A549 (cell line): Measurements from ENCODE around the gene OVOL2. TPM values are rescaled to one million over a fixed set of nuclear protein-coding genes. Genes with fewer than 3 reads are reported as not detected.

Experiments
- ATAC-seq, 2 experiments: fragments of 200-7000 bp in 1 of 2; fragments of >200 bp in 1 of 2; cut with Nextera tagmentation in 1 of 2; cut with Tn5 transposase in 1 of 2; 3 replicates each; pipeline versions ENCODE4 v1.8.0 to v1.9.1; 2018 to 2020; ENCODE audit warnings: mild to moderate bottlenecking in 1 of 2, moderate library complexity in 1 of 2
- CTCF ChIA-PET: fragments of 300-600 bp; sonication (Branson Sonifier 250); formaldehyde crosslinking; extraction: SDS; loops from one replicate; lab custom pipeline; 2021; ENCODE audit warnings: antibody characterized with exemption, inconsistent platforms; lab: Yijun Ruan, JAX
- POLR2A ChIA-PET: fragments of 350-600 bp; formaldehyde crosslinking; extraction: SDS; loops from one replicate; lab custom pipeline; 2021; ENCODE audit warnings: antibody characterized with exemption, inconsistent platforms; lab: Yijun Ruan, JAX
- DNase-seq, 2 experiments: peaks; one replicate each; pipeline versions ENCODE4 v3.0.0 to v3.0.0-alpha.2; 2011 to 2016; ENCODE audit warnings: low read depth in 1 of 2, low spot score in 1 of 2
- FAIRE-seq: peaks from 2 replicates; lab custom pipeline; 2011; peaks lifted over from hg19 to GRCh38; lab: Jason Lieb, UNC
- H3K27ac ChIP-seq, 2 experiments: fragments of >200 bp; sonication (Bioruptor Twin); formaldehyde crosslinking; 3 replicates each; pipeline ENCODE4 v1.5.1; 2016 to 2017
- H3K4me1 ChIP-seq: fragments of >200 bp; sonication (Bioruptor Twin); formaldehyde crosslinking; 3 replicates; pipeline ENCODE4 v1.6.1; 2016
- H3K4me2 ChIP-seq: fragments of >200 bp; sonication (Bioruptor Twin); formaldehyde crosslinking; 3 replicates; pipeline ENCODE4 v1.6.1; 2016
- H3K4me3 ChIP-seq: fragments of >200 bp; sonication (Bioruptor Twin); formaldehyde crosslinking; 3 replicates; pipeline ENCODE4 v1.5.1; 2016
- H3K9me3 ChIP-seq: fragments of >200 bp; sonication (Bioruptor Twin); formaldehyde crosslinking; 3 replicates; pipeline ENCODE4 v1.6.1; 2016
- CTCF ChIP-seq: fragments of >200 bp; sonication (Bioruptor Twin); formaldehyde crosslinking; IDR thresholded peaks from 3 replicates; pipeline ENCODE4 v1.5.1; 2016
- EHMT2 ChIP-seq: fragments of 200-600 bp; sonication (generic); IDR thresholded peaks from 2 replicates; pipeline ENCODE4 v1.6.1; 2016; ENCODE audit warnings: antibody characterized with exemption, low read depth, mild to moderate bottlenecking, moderate library complexity
- ELK1 ChIP-seq: fragments of 150-350 bp; IDR thresholded peaks from 2 replicates; pipeline ENCODE4 v1.6.1; 2014; ENCODE audit warnings: low read depth, mild to moderate bottlenecking, low read length
- FOSB ChIP-seq: fragments of 250-450 bp; sonication (Bioruptor Pico); IDR thresholded peaks from 2 replicates; pipeline ENCODE4 v1.5.0; 2020; ENCODE audit warnings: mild to moderate bottlenecking, moderate library complexity
- FOXS1 ChIP-seq: fragments of 250-450 bp; sonication (Bioruptor Pico); IDR thresholded peaks from 2 replicates; pipeline ENCODE4 v1.5.0; 2020; ENCODE audit warnings: mild to moderate bottlenecking, moderate library complexity
- HMGXB4 ChIP-seq: fragments of 250-450 bp; sonication (Bioruptor Pico); IDR thresholded peaks from 2 replicates; pipeline ENCODE4 v1.5.0; 2021; ENCODE audit warnings: mild to moderate bottlenecking, moderate library complexity, borderline replicate concordance
- JUN ChIP-seq, 2 experiments: fragments of >200 bp; sonication (Bioruptor Twin); formaldehyde crosslinking; IDR thresholded peaks; 2 replicates in 1 of 2; 3 replicates in 1 of 2; pipeline ENCODE4 v1.6.1; 2016 to 2017
- JUNB ChIP-seq: fragments of >200 bp; sonication (Bioruptor Twin); formaldehyde crosslinking; IDR thresholded peaks from 2 replicates; pipeline ENCODE4 v1.6.1; 2016
- MAFK ChIP-seq: fragments of 450-650 bp; IDR thresholded peaks from 2 replicates; pipeline ENCODE4 v1.6.1; 2014; ENCODE audit not compliant: partially characterized antibody
- MAZ ChIP-seq: fragments of 150-350 bp; IDR thresholded peaks from 2 replicates; pipeline ENCODE4 v1.6.1; 2014; ENCODE audit warnings: antibody characterized with exemption, low read depth, low read length, borderline replicate concordance
- MYC ChIP-seq: IDR thresholded peaks from 2 replicates; pipeline ENCODE4 v1.6.1; 2012; ENCODE audit warnings: mild to moderate bottlenecking, inconsistent platforms, low read length, improper control_type of control experiment, borderline replicate concordance
- NFE2L2 ChIP-seq: fragments of 150-350 bp; conservative IDR thresholded peaks from 2 replicates; pipeline ENCODE4 v1.6.1; 2014; ENCODE audit warnings: low read length
- RARB ChIP-seq: fragments of 250-450 bp; sonication (Bioruptor Pico); IDR thresholded peaks from 2 replicates; pipeline ENCODE4 v1.8.0; 2021; ENCODE audit warnings: mild to moderate bottlenecking, moderate library complexity
- REST ChIP-seq: fragments of 200-600 bp; sonication (generic); IDR thresholded peaks from 2 replicates; pipeline ENCODE4 v1.6.1; 2016; ENCODE audit warnings: antibody characterized with exemption, mild to moderate bottlenecking, moderate library complexity
- RNF2 ChIP-seq: fragments of 200-600 bp; sonication (generic); IDR thresholded peaks from 2 replicates; pipeline ENCODE4 v1.6.1; 2016; ENCODE audit warnings: low read depth, mild to moderate bottlenecking, antibody characterized with exemption, moderate library complexity, borderline replicate concordance
- SMC3 ChIP-seq: fragments of >200 bp; sonication (Bioruptor Twin); formaldehyde crosslinking; IDR thresholded peaks from 3 replicates; pipeline ENCODE4 v1.6.1; 2018; ENCODE audit warnings: inconsistent platforms
- USF2 ChIP-seq: fragments of 450-650 bp; IDR thresholded peaks from 2 replicates; pipeline ENCODE4 v1.6.1; 2014; ENCODE audit warnings: antibody characterized with exemption
- ZFP36 ChIP-seq: fragments of 450-650 bp; IDR thresholded peaks from 2 replicates; pipeline ENCODE4 v1.6.1; 2014; ENCODE audit warnings: borderline replicate concordance; ENCODE audit not compliant: partially characterized antibody
- WGBS: methylation state at CpG from one replicate; pipeline ENCODE4 v1.1.6; 2017; ENCODE audit errors: missing lambda C conversion rate; 5-methylcytosine and 5-hydroxymethylcytosine counted together
- polyA plus RNA-seq, 4 experiments: library from polyadenylated mRNA; depleted of rRNA in 3 of 4; stranded (reverse); fragments of >200 nt; fragmentation: RNase III in 1 of 4; extraction: RNeasy Plus Mini Kit Qiagen cat#74134 plus additional on column Dnase treatment in 1 of 4; gene quantifications; 2 replicates in 3 of 4; 3 replicates in 1 of 4; pipeline ENCODE4 v1.2.3, GENCODE V29; 2011 to 2017

OVOL2 gene
- polyA plus RNA-seq, 2 of the 4 experiments (the other 2 are of a cell fraction) = not detected

GRCh38 chr20:17999566-17999965 is 58.1 kb downstream of the OVOL2 start:
- ATAC-seq = no peak
- FAIRE-seq = no peak
- no peak for DNase-seq
- TF ChIP-seq HMGXB4 (CRISPR knock-in tag) (no peak), NFE2L2 (no peak), RNF2 (no peak), CTCF (no peak), ELK1 (no peak), JUN (IDR thresholded peaks at IDR 0.05) (no peak), REST (no peak), FOSB (no peak), MAZ (no peak), USF2 (no peak), SMC3 (no peak), MAFK (no peak), ZFP36 (no peak), FOXS1 (CRISPR knock-in tag) (no peak), EHMT2 (no peak), RARB (no peak), MYC (no peak), JUNB (no peak)
- WGBS = 64% methylated on average over 4 of the region's 4 CpGs
- Histone ChIP-seq H3K4me1 (peaks cover 9% of the 10 kb centered on the region; the same call in 1 of the 3 replicates), H3K4me3 (no peak overlapping the region), H3K9me3 (no peaks in the 10 kb centered on the region), H3K27ac (no peak overlapping the region; a peak in 1 of 6 replicates), H3K4me2 (no peak overlapping the region)
- POLR2A ChIA-PET = no interaction called here
- CTCF ChIA-PET = interaction anchor here (0.6 to 1.4 kb wide), 4 partner anchors 14 to 318 kb away, joined by 3 to 5 read pairs (median 3); no protein-coding TSS in a partner anchor
